Spleen (tissue), 11 donors: Measurements from ENCODE around the gene RAMP1. TPM values are rescaled to one million over a fixed set of nuclear protein-coding genes. Genes with fewer than 3 reads are reported as not detected.

Source experiments
- DNase-seq: peaks from one replicate; pipeline ENCODE4 v3.0.0-alpha.2; 2020
- H3K27ac ChIP-seq, 8 donors: fragments of 200-600 bp; sonication (generic) in 7 of 8; 1 replicate in 4 of 8; 2 replicates in 4 of 8; pipeline versions ENCODE4 v1.5.0 to v1.8.0; 2016 to 2021; ENCODE audit warnings: inconsistent platforms in 4 of 8, mild to moderate bottlenecking in 4 of 8, moderate library complexity in 1 of 8
- H3K27me3 ChIP-seq, 7 donors: fragments of 200-600 bp; sonication (generic) in 6 of 7; replicated peaks in 1 of 7; 1 replicate in 4 of 7; 2 replicates in 3 of 7; pipeline versions ENCODE4 v1.5.0 to v1.8.0; 2016 to 2021; ENCODE audit warnings: inconsistent platforms in 3 of 7, mild to moderate bottlenecking in 1 of 7
- H3K36me3 ChIP-seq, 6 donors: fragments of 200-600 bp; sonication (generic) in 5 of 6; 1 replicate in 4 of 6; 2 replicates in 2 of 6; pipeline versions ENCODE4 v1.5.0 to v1.8.0; 2016 to 2021; ENCODE audit warnings: inconsistent platforms in 2 of 6
- H3K4me1 ChIP-seq, 6 donors: fragments of 200-600 bp; sonication (generic) in 5 of 6; 1 replicate in 3 of 6; 2 replicates in 3 of 6; pipeline versions ENCODE4 v1.5.0 to v1.8.0; 2016 to 2021; ENCODE audit warnings: inconsistent platforms in 3 of 6
- H3K4me3 ChIP-seq, 8 donors: fragments of 200-600 bp; sonication (generic) in 7 of 8; 1 replicate in 4 of 8; 2 replicates in 4 of 8; pipeline versions ENCODE4 v1.5.0 to v1.8.0; 2016 to 2021; ENCODE audit warnings: inconsistent platforms in 4 of 8, mild to moderate bottlenecking in 4 of 8, moderate library complexity in 2 of 8
- H3K9me3 ChIP-seq, 8 donors: fragments of 200-600 bp; sonication (generic) in 7 of 8; 1 replicate in 4 of 8; 2 replicates in 4 of 8; pipeline versions ENCODE4 v1.5.0 to v1.8.0; 2016 to 2021; ENCODE audit warnings: inconsistent platforms in 4 of 8
- CTCF ChIP-seq, 11 experiments: fragments of 200-600 bp in 7 of 11; fragments of 450-650 bp in 4 of 11; sonication (generic) in 4 of 11; IDR thresholded peaks in 8 of 11; conservative IDR thresholded peaks in 3 of 11; 1 replicate in 7 of 11; 2 replicates in 4 of 11; pipeline versions ENCODE4 v1.4.0 to v1.8.0; 2016 to 2021; ENCODE audit warnings: antibody characterized with exemption in 11 of 11, inconsistent platforms in 4 of 11, mild to moderate bottlenecking in 1 of 11
- POLR2A ChIP-seq, 3 donors: fragments of 450-650 bp; IDR thresholded peaks; one replicate each; pipeline ENCODE4 v1.5.1; 2017; ENCODE audit warnings: antibody characterized with exemption in 3 of 3, mild to moderate bottlenecking in 1 of 3
- POLR2AphosphoS5 ChIP-seq, 3 donors: sonication (generic); formaldehyde crosslinking; IDR thresholded peaks; one replicate each; pipeline ENCODE4 v1.5.1; 2017; ENCODE audit warnings: antibody characterized with exemption in 3 of 3
- WGBS, 5 donors: extraction: QIAGEN DNeasy Blood & Tissue Kit in 3 of 5; methylation state at CpG; one replicate each; pipeline versions ENCODE4 v1.1.5 to v1.1.7; 2013 to 2018; 5-methylcytosine and 5-hydroxymethylcytosine counted together
- intact Hi-C: fragments of 100-400 bp; cut with DNase I; formaldehyde crosslinking; loops from one replicate; pipeline ENCODE4 v1.15.0; 2023; ENCODE audit warnings: low total_unique reads
- polyA plus RNA-seq, 3 donors: library from polyadenylated mRNA; stranded (reverse); fragments of 200-250 nt; gene quantifications; one replicate each; pipeline ENCODE4 v1.2.1, GENCODE V29; 2013
- total RNA-seq, 7 donors: library from RNA; depleted of rRNA in 3 of 7; stranded (reverse); fragments of >200 nt in 3 of 7; fragmentation: NEBNext Ultra II Directional in 4 of 7; extraction: Animal tissue kit (Norgen Biotek cat#: 25700) in 4 of 7; gene quantifications; one replicate each; pipeline versions ENCODE4 v1.1.0 to v1.2.1, GENCODE V29; 2016 to 2021
- donor health status: healthy with polysubstance abuse.
- donor health status: DM: no; HTN: no; CAD: no; lungs with moderate emphysema.
- donor health status: DM: no; HTN: no; CAD: no.
- donor health status: Bipolar disorder and iron deficiency.
- donor health status: healthy.
- donor health status: DM: no; HTN: no; CAD: no.
- donor health status: DM: yes; HTN: yes; CAD: no.

Gene RAMP1
- total and polyA plus RNA-seq, 10 donors, result 4.5 to 44.5 (median 9.5) TPM

GRCh38 chr2:237912271-237913192 is 53.1 kb downstream of the RAMP1 start:
- Histone ChIP-seq H3K36me3 (no peaks in the 10 kb centered on the region), H3K27me3 (no peaks in the 10 kb centered on the region), H3K4me1 (no peaks in the 10 kb centered on the region), H3K27ac (no peak overlapping the region), H3K4me3 (no peak overlapping the region), H3K9me3 (peaks cover 0 to 6% (median 1%) of the 10 kb centered on the region in 8 donors)
- DNase-seq, result peak; percentile 66
- WGBS, 5 donors, result 75 to 91% (median 86%) methylated on average over 20 to 28 of the region's 28 CpGs
- no peak for TF ChIP-seq POLR2A (IDR thresholded peaks at IDR 0.05)
- TF ChIP-seq CTCF (IDR thresholded peaks at IDR 0.05 in 8 of 11, conservative IDR thresholded peaks at IDR 0.05 in 3 of 11), result no peak
- TF ChIP-seq POLR2AphosphoS5 (IDR thresholded peaks at IDR 0.05), result no peak
- intact Hi-C loops, result no loop called here

DNA sequence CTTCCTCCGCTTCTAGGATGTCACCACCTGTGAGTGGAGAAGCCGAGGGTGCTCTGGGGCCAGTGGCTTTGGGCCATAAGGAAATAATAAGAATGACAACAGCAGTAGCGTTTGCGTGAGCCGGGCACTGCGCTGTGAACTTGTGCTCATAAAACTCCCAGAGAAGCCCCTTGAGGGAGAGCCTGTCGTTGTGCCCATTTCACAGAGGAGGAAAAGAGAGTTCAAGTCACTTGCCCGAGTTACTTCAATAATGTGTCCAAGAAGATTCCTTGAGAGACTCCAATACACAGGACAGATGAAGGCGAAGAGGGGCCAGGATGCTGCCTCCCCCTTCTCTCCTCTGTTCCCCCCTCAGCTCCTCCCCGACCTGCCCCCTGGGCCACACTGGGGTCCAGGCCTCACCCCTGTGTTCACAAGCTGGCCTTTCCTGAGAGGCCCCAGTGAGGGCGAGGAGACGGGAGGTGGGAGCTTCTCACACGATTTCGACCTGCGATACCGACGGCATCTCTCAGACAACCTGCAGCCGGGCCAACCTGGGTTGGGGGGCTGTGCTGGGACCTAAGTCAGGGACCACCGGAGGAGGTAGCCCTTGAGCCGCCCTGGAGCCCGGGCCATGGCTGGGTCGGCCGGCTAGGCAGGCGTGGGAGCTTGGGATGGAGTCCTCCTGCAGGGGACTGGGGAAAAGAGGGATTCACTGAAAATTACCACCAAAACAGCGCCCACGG is 53.9 kb downstream of the RAMP1 start:
- WGBS, 5 donors, result 87 to 97% (median 95%) methylated on average over 24 to 26 of the region's 26 CpGs
- Histone ChIP-seq H3K36me3 (no peaks in the 10 kb centered on the region), H3K4me1 (no peaks in the 10 kb centered on the region), H3K9me3 (no peaks in the 10 kb centered on the region), H3K4me3 (no peak overlapping the region), H3K27ac (no peak overlapping the region), H3K27me3 (no peaks in the 10 kb centered on the region)
- no peak for TF ChIP-seq CTCF (IDR thresholded peaks at IDR 0.05 in 8 of 11, conservative IDR thresholded peaks at IDR 0.05 in 3 of 11)
- TF ChIP-seq POLR2AphosphoS5 (IDR thresholded peaks at IDR 0.05), result no peak
- no peak for TF ChIP-seq POLR2A (IDR thresholded peaks at IDR 0.05)
- DNase-seq, result peak; percentile 62
- intact Hi-C loops, result no loop called here

- peak; percentile 54 for DNase-seq
- 71 to 79% (median 74%) methylated on average over 9 to 10 of the region's 10 CpGs for WGBS, 5 donors
- no peaks in the 10 kb centered on the region for H3K27me3 ChIP-seq
- intact Hi-C loops, result no loop called here
- H3K4me1 ChIP-seq, result peaks cover 0 to 7% (median 0%) of the 10 kb centered on the region in 6 donors
- no peaks in the 10 kb centered on the region for H3K9me3 ChIP-seq
- H3K36me3 ChIP-seq, result no peaks in the 10 kb centered on the region
- no peak overlapping the region for H3K4me3 ChIP-seq
- no peak overlapping the region for H3K27ac ChIP-seq
- no peak for TF ChIP-seq POLR2A (IDR thresholded peaks at IDR 0.05)
- no peak for TF ChIP-seq CTCF (IDR thresholded peaks at IDR 0.05 in 8 of 11, conservative IDR thresholded peaks at IDR 0.05 in 3 of 11)
- no peak for TF ChIP-seq POLR2AphosphoS5 (IDR thresholded peaks at IDR 0.05)
Measured at GRCh38 chr2:237915576-237915975, 56.2 kb downstream of the RAMP1 start.

- TF ChIP-seq POLR2AphosphoS5 (IDR thresholded peaks at IDR 0.05) (no peak), POLR2A (IDR thresholded peaks at IDR 0.05) (no peak), CTCF (IDR thresholded peaks at IDR 0.05 in 8 of 11, conservative IDR thresholded peaks at IDR 0.05 in 3 of 11) (no peak)
- H3K4me3 ChIP-seq, result no peak overlapping the region
- intact Hi-C loops, result no loop called here
- 94 to 97% (median 96%) methylated on average over 13 of the region's 13 CpGs for WGBS, 5 donors
- H3K36me3 ChIP-seq, result no peaks in the 10 kb centered on the region
- no peaks in the 10 kb centered on the region for H3K9me3 ChIP-seq
- H3K27ac ChIP-seq, result no peak overlapping the region
- DNase-seq, result peak; percentile 58
- H3K4me1 ChIP-seq, result peaks cover 0 to 7% (median 0%) of the 10 kb centered on the region in 6 donors
- no peaks in the 10 kb centered on the region for H3K27me3 ChIP-seq
Measured at GRCh38 chr2:237916296-237916695, 56.9 kb downstream of the RAMP1 start.
